Uterus (tissue), 2 donors: Measurements from ENCODE around the gene PKNOX2.

Source experiments
- POLR2A ChIP-seq, 2 donors: fragments of 450-650 bp; IDR thresholded peaks; one replicate each; pipeline ENCODE4 v1.6.1; 2016; ENCODE audit warnings: antibody characterized with exemption in 2 of 2, mild to moderate bottlenecking in 1 of 2, moderate library complexity in 1 of 2
- TF ChIP-seq, protein P1 (sequence below), 4 experiments: fragments of 200-600 bp in 2 of 4; fragments of 450-650 bp in 2 of 4; sonication (generic) in 2 of 4; IDR thresholded peaks; one replicate each; pipeline ENCODE4 v1.5.1; 2016 to 2019; ENCODE audit warnings: antibody characterized with exemption in 4 of 4, mild to moderate bottlenecking in 2 of 4, moderate library complexity in 1 of 4

DNA sequence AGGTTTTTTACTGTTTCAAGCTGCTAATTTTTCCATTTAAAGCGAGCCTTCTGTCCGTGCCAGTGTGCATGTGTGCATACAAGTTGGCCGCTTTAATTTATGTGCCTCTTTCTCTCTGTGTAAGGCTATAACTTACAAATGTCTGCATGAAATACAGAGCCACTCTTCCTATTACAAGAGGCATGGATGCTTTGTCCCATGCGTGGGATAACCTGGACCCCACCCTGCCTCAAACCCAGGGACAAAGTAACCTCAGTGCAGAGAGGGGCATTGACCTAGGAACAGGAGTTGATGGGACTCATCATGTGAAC, 28.8 kb downstream of the PKNOX2 start:
- TF ChIP-seq, protein P1, sequence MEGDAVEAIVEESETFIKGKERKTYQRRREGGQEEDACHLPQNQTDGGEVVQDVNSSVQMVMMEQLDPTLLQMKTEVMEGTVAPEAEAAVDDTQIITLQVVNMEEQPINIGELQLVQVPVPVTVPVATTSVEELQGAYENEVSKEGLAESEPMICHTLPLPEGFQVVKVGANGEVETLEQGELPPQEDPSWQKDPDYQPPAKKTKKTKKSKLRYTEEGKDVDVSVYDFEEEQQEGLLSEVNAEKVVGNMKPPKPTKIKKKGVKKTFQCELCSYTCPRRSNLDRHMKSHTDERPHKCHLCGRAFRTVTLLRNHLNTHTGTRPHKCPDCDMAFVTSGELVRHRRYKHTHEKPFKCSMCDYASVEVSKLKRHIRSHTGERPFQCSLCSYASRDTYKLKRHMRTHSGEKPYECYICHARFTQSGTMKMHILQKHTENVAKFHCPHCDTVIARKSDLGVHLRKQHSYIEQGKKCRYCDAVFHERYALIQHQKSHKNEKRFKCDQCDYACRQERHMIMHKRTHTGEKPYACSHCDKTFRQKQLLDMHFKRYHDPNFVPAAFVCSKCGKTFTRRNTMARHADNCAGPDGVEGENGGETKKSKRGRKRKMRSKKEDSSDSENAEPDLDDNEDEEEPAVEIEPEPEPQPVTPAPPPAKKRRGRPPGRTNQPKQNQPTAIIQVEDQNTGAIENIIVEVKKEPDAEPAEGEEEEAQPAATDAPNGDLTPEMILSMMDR (IDR thresholded peaks at IDR 0.05): no peak
- no peak for TF ChIP-seq POLR2A (IDR thresholded peaks at IDR 0.05)
